ENCODE measurements around the gene STARD5. TPM values are rescaled to one million over a fixed set of nuclear protein-coding genes. Genes with fewer than 3 reads are reported as not detected.

STARD5 gene
- total and polyA plus RNA-seq, 2 experiments from 2014 or later = 3.8 to 10.1 TPM

- no peak for ATAC-seq
- TF ChIP-seq ZNF462 (CRISPR knock-in tag; IDR thresholded peaks at IDR 0.05) = no peak
- no peak for TF ChIP-seq STAT1 (IDR thresholded peaks at IDR 0.05; ENCODE audit: unreplicated experiment)
- TF ChIP-seq ZNF114 (CRISPR knock-in tag; IDR thresholded peaks at IDR 0.05) = no peak
- TF ChIP-seq NANOG (IDR thresholded peaks at IDR 0.05; ENCODE audit: borderline replicate concordance) = no peak
- TF ChIP-seq ETS1 (IDR thresholded peaks at IDR 0.05) = no peak
- TF ChIP-seq POLR2AphosphoS5 (IDR thresholded peaks at IDR 0.05; ENCODE audit: low read depth) = no peak
- TF ChIP-seq JUNB (IDR thresholded peaks at IDR 0.05; ENCODE audit: unreplicated experiment) = no peak
- peaks cover 10% of the 10 kb centered on the region; the same call in 1 of the 3 replicates for H3K4me1 Mint-ChIP-seq
Measured at GRCh38 chr15:81321667-81322066, 2.3 kb downstream of the STARD5 start.

More at GRCh38 chr15:81321667-81322066, 2.3 kb downstream of the STARD5 start:
- Histone ChIP-seq H4K20me1 (replicated peaks; ENCODE audit: insufficient read depth) (no peaks in the 10 kb centered on the region), H2AFZ (no peak overlapping the region), H3K9me2 (ENCODE audit: insufficient read depth) (no peaks in the 10 kb centered on the region), H3K27me3 (ENCODE audit: insufficient read depth) (no peaks in the 10 kb centered on the region), H3K4me2 (no peak overlapping the region), H3K79me2 (replicated peaks; ENCODE audit: insufficient read depth) (no peaks in the 10 kb centered on the region), H3K27ac (ENCODE audit: low read depth) (no peak overlapping the region), H3K36me3 (ENCODE audit: insufficient read depth) (no peaks in the 10 kb centered on the region), H3F3A (replicated peaks; ENCODE audit: low read depth) (no peaks in the 10 kb centered on the region), H3K4me1 (ENCODE audit: insufficient read depth) (no peaks in the 10 kb centered on the region), H3K4me3 (no peak overlapping the region)
- DNase-seq (ENCODE audit: low spot score) = no peak
- Mint-ChIP-seq H3K36me3 (ENCODE audit: low read depth) (peaks cover 10% of the 10 kb centered on the region; the same call in 2 of the 3 replicates), H3K4me3 (no peak overlapping the region; the same call in 2 of the 3 replicates), H3K27ac (no peak overlapping the region), H3K27me3 (ENCODE audit: insufficient read depth, low read depth, poor library complexity) (peaks cover 9% of the 10 kb centered on the region), H3K9me3 (no peaks in the 10 kb centered on the region; the same call in 2 of the 3 replicates)

Measured in GM23338 (cell line).